H1 (cell line): ENCODE data around the gene RFC1. TPM values are rescaled to one million over a fixed set of nuclear protein-coding genes. Genes with fewer than 3 reads are reported as not detected.

Source experiments
- CTCF ChIA-PET: fragments of 300-600 bp; sonication (Branson Sonifier 250); formaldehyde crosslinking; loops from one replicate; lab custom pipeline; 2021; ENCODE audit not compliant: partially characterized antibody; lab: Charles Lee
- POLR2A ChIA-PET: fragments of 300-600 bp; sonication (Branson Sonifier 250); formaldehyde crosslinking; loops from one replicate; lab custom pipeline; 2021; ENCODE audit warnings: inconsistent platforms; ENCODE audit not compliant: partially characterized antibody; lab: Charles Lee
- DNase-seq, 2 experiments: peaks; one replicate each; pipeline versions ENCODE4 v3.0.0 to v3.0.0-alpha.2; 2010 to 2022; ENCODE audit warnings: low spot score in 2 of 2, low read depth in 1 of 2, mixed read lengths in 1 of 2
- FAIRE-seq: peaks from 2 replicates; lab custom pipeline; 2011; peaks lifted over from hg19 to GRCh38; lab: Jason Lieb, UNC
- H2AFZ ChIP-seq: 2 replicates; pipeline ENCODE4 v1.8.1; 2012; ENCODE audit warnings: low read length, inconsistent platforms
- H2AK5ac ChIP-seq: 2 replicates; pipeline ENCODE4 v1.6.1; 2013; ENCODE audit warnings: low read depth, low read length
- H2BK120ac ChIP-seq: replicated peaks from 2 replicates; pipeline ENCODE3; 2013; ENCODE audit warnings: low read depth, low read length, inconsistent platforms
- H2BK12ac ChIP-seq: 2 replicates; pipeline ENCODE4 v1.6.1; 2013; ENCODE audit warnings: low read depth, low read length
- H2BK15ac ChIP-seq: 2 replicates; pipeline ENCODE4 v1.6.1; 2013; ENCODE audit warnings: low read length
- H2BK20ac ChIP-seq: 2 replicates; pipeline ENCODE4 v1.6.1; 2013; ENCODE audit warnings: low read length
- H2BK5ac ChIP-seq: 2 replicates; pipeline ENCODE4 v1.6.1; 2013; ENCODE audit warnings: low read depth, low read length
- H3K14ac ChIP-seq: 2 replicates; pipeline ENCODE4 v1.6.1; 2013; ENCODE audit warnings: inconsistent platforms; ENCODE audit not compliant: insufficient read length
- H3K18ac ChIP-seq: 2 replicates; pipeline ENCODE4 v1.6.1; 2013; ENCODE audit warnings: low read length; ENCODE audit errors: extremely low read depth
- H3K23ac ChIP-seq: 2 replicates; pipeline ENCODE4 v1.6.1; 2013; ENCODE audit warnings: inconsistent platforms; ENCODE audit not compliant: insufficient read length
- H3K23me2 ChIP-seq: 2 replicates; pipeline ENCODE4 v1.6.1; 2013; ENCODE audit warnings: low read depth, low read length
- H3K27ac ChIP-seq: 2 replicates; pipeline ENCODE4 v1.6.1; 2011; ENCODE audit warnings: low read depth, low read length, inconsistent platforms
- H3K27me3 ChIP-seq, 4 experiments: replicated peaks in 1 of 4; 1 replicate in 1 of 4; 2 replicates in 3 of 4; pipeline versions ENCODE4 v1.6.1 to v1.8.1; 2011 to 2013; ENCODE audit warnings: low read length in 3 of 4, mild to moderate bottlenecking in 3 of 4, inconsistent platforms in 2 of 4, mixed read lengths in 2 of 4, moderate library complexity in 1 of 4; ENCODE audit not compliant: control insufficient read depth in 3 of 4, insufficient read depth in 3 of 4; ENCODE audit errors: extremely low read depth in 1 of 4
- H3K36me3 ChIP-seq, 4 experiments: 2 replicates each; pipeline versions ENCODE4 v1.6.1 to v1.8.1; 2011 to 2013; ENCODE audit warnings: mild to moderate bottlenecking in 4 of 4, low read length in 3 of 4, moderate library complexity in 2 of 4, control low read depth in 1 of 4, inconsistent platforms in 1 of 4; ENCODE audit not compliant: insufficient read depth in 4 of 4, control insufficient read depth in 2 of 4
- H3K4ac ChIP-seq: replicated peaks from 2 replicates; pipeline ENCODE3; 2013; ENCODE audit warnings: low read length, low read depth, mixed read lengths, inconsistent platforms; ENCODE audit not compliant: insufficient read length
- H3K4me1 ChIP-seq, 4 experiments: replicated peaks in 1 of 4; 1 replicate in 1 of 4; 2 replicates in 3 of 4; pipeline versions ENCODE4 v1.6.1 to v1.8.1; 2011 to 2013; ENCODE audit warnings: low read length in 3 of 4, inconsistent platforms in 2 of 4, mixed read lengths in 1 of 4; ENCODE audit not compliant: insufficient read depth in 4 of 4, control insufficient read depth in 3 of 4
- H3K4me2 ChIP-seq, 2 experiments: 2 replicates each; pipeline versions ENCODE4 v1.6.1 to v1.8.1; 2011 to 2013; ENCODE audit warnings: low read depth in 2 of 2, low read length in 2 of 2, control low read depth in 1 of 2, inconsistent platforms in 1 of 2, mild to moderate bottlenecking in 1 of 2; ENCODE audit not compliant: insufficient read depth in 1 of 2
- H3K4me3 ChIP-seq, 4 experiments: fragments of 200-600, 300-600 bp in 1 of 4; sonication (generic), shearing (Covaris generic), sonication (Bioruptor Twin) in 1 of 4; 2 replicates each; pipeline versions ENCODE4 v1.5.1 to v1.8.1; 2011 to 2016; ENCODE audit warnings: low read length in 4 of 4, low read depth in 3 of 4, control low read depth in 2 of 4, inconsistent platforms in 2 of 4, mild to moderate bottlenecking in 2 of 4, mixed read lengths in 1 of 4, moderate library complexity in 1 of 4; ENCODE audit not compliant: insufficient read depth in 2 of 4; ENCODE audit errors: extremely low read depth in 1 of 4
- H3K56ac ChIP-seq: replicated peaks from 2 replicates; pipeline ENCODE3; 2013; ENCODE audit warnings: low read depth, mild to moderate bottlenecking, mixed read lengths, low read length, inconsistent platforms; ENCODE audit not compliant: insufficient read length
- H3K79me1 ChIP-seq: 2 replicates; pipeline ENCODE4 v1.6.1; 2013; ENCODE audit warnings: low read depth, low read length, control low read depth
- H3K79me2 ChIP-seq, 2 experiments: 2 replicates each; pipeline versions ENCODE4 v1.6.1 to v1.8.1; 2012 to 2013; ENCODE audit warnings: low read length in 2 of 2, mild to moderate bottlenecking in 2 of 2, inconsistent platforms in 1 of 2; ENCODE audit not compliant: insufficient read depth in 2 of 2, control insufficient read depth in 1 of 2
- H3K9ac ChIP-seq, 4 experiments: replicated peaks in 1 of 4; 1 replicate in 1 of 4; 2 replicates in 3 of 4; pipeline versions ENCODE4 v1.6.1 to v1.8.1; 2011 to 2013; ENCODE audit warnings: low read depth in 3 of 4, low read length in 3 of 4, control low read depth in 2 of 4, mild to moderate bottlenecking in 2 of 4, moderate library complexity in 2 of 4, inconsistent platforms in 1 of 4; ENCODE audit errors: extremely low read depth in 1 of 4
- H3K9me3 ChIP-seq, 2 experiments: 2 replicates each; pipeline versions ENCODE4 v1.6.1 to v1.8.1; 2012 to 2013; ENCODE audit warnings: mild to moderate bottlenecking in 2 of 2, moderate library complexity in 2 of 2, control low read depth in 1 of 2, inconsistent platforms in 1 of 2, low read depth in 1 of 2, low read length in 1 of 2, mixed read lengths in 1 of 2; ENCODE audit not compliant: insufficient read depth in 2 of 2
- H4K20me1 ChIP-seq, 2 experiments: replicated peaks in 1 of 2; 2 replicates each; pipeline versions ENCODE3 to v1.8.1; 2011 to 2013; ENCODE audit warnings: inconsistent platforms in 2 of 2, low read length in 2 of 2, mild to moderate bottlenecking in 1 of 2; ENCODE audit not compliant: insufficient read depth in 2 of 2, control insufficient read depth in 1 of 2
- H4K5ac ChIP-seq: 2 replicates; pipeline ENCODE4 v1.6.1; 2013; ENCODE audit warnings: low read length, low read depth, mixed read lengths, inconsistent platforms; ENCODE audit not compliant: insufficient read length
- H4K8ac ChIP-seq: 2 replicates; pipeline ENCODE4 v1.8.0; 2013; ENCODE audit warnings: mild to moderate bottlenecking, moderate library complexity, low read length, inconsistent platforms; ENCODE audit not compliant: insufficient read depth; ENCODE audit errors: extremely low read depth
- H4K91ac ChIP-seq: replicated peaks from 2 replicates; pipeline ENCODE3; 2013; ENCODE audit warnings: low read length, mixed read lengths, inconsistent platforms; ENCODE audit not compliant: insufficient read length
- CREB1 ChIP-seq: IDR thresholded peaks from 2 replicates; pipeline ENCODE4 v1.6.1; 2012; ENCODE audit warnings: inconsistent platforms
- SUZ12 ChIP-seq: fragments of 200-600 bp; sonication (generic); IDR thresholded peaks from 2 replicates; pipeline ENCODE4 v1.6.1; 2012; ENCODE audit warnings: mild to moderate bottlenecking, inconsistent platforms, low read length, moderate library complexity, mixed read lengths
- TEAD4 ChIP-seq: IDR thresholded peaks from 2 replicates; pipeline ENCODE4 v1.6.1; 2012; ENCODE audit warnings: low read depth, low read length, inconsistent platforms, mixed read lengths
- ZNF274 ChIP-seq: IDR thresholded peaks from 2 replicates; pipeline ENCODE4 v1.7.0; 2012; ENCODE audit warnings: low read length, borderline replicate concordance; ENCODE audit errors: extremely low read depth
- WGBS, 2 experiments: shearing (Covaris generic) in 1 of 2; methylation state at CpG; one replicate each; pipeline versions ENCODE4 v1.1.6 to v1.1.7; 2013 to 2015; ENCODE audit warnings: low lambda C conversion rate in 2 of 2, mixed read lengths in 2 of 2, inconsistent platforms in 1 of 2, low coverage in 1 of 2, missing lambda C conversion rate in 1 of 2; ENCODE audit not compliant: insufficient replicate concordance in 2 of 2, insufficient coverage in 1 of 2, insufficient read length in 1 of 2; ENCODE audit errors: extremely low coverage in 1 of 2, missing lambda C conversion rate in 1 of 2; 5-methylcytosine and 5-hydroxymethylcytosine counted together
- polyA plus RNA-seq, 7 experiments: library from polyadenylated mRNA; depleted of rRNA in 3 of 7; stranded (reverse) in 5 of 7; unstranded in 2 of 7; fragments of >200 nt in 5 of 7; fragments of 200-250 nt in 2 of 7; gene quantifications; 1 replicate in 5 of 7; 2 replicates in 1 of 7; 4 replicates in 1 of 7; pipeline versions ENCODE4 v1.2.1 to v1.2.3, GENCODE V29; 2011 to 2013; ENCODE audit warnings: missing spikeins in 2 of 7, mixed read lengths in 2 of 7
- total RNA-seq: library from RNA; stranded (reverse); fragmentation: NEBNext Ultra II Directional; extraction: Animal tissue kit (Norgen Biotek cat#: 25700); gene quantifications from 2 replicates; pipeline ENCODE4 v1.2.1, GENCODE V29; 2021

Gene RFC1
- total and polyA plus RNA-seq, 2 of the 8 experiments (the other 6 are each of a cell fraction or from before 2014, with no cell fraction given) = 16.0 to 83.8 TPM

GRCh38 chr4:39330353-39330752 is 35.8 kb downstream of the RFC1 start:
- no peak overlapping the region for H2AFZ ChIP-seq
- H2AK5ac ChIP-seq = no peak overlapping the region
- H4K20me1 ChIP-seq = peaks cover 0 to 5% of the 10 kb centered on the region in 2 experiments
- H2BK12ac ChIP-seq = no peak overlapping the region
- H2BK15ac ChIP-seq = no peak overlapping the region
- H4K5ac ChIP-seq = no peak overlapping the region
- H3K23ac ChIP-seq = no peak overlapping the region
- no peak overlapping the region for H2BK20ac ChIP-seq
- POLR2A ChIA-PET = interaction anchor here (0.7 kb wide), 1 partner anchor 125 kb away, joined by 3 read pairs; no protein-coding TSS in a partner anchor
- H4K91ac ChIP-seq = no peak overlapping the region
- no peak overlapping the region for H3K56ac ChIP-seq
- H3K18ac ChIP-seq = no peak overlapping the region
- H3K4me1 ChIP-seq = no peaks in the 10 kb centered on the region
- no peak for TF ChIP-seq TEAD4
- no peak for TF ChIP-seq ZNF274
- TF ChIP-seq CREB1 = no peak
- no peak for TF ChIP-seq SUZ12
- no peak overlapping the region for H2BK120ac ChIP-seq
- peak; percentile 13 for FAIRE-seq
- peaks cover 4% of the 10 kb centered on the region; the same call in 1 of the 2 replicates for H3K79me1 ChIP-seq
- H4K8ac ChIP-seq = no peak overlapping the region
- no peak overlapping the region for H2BK5ac ChIP-seq
- peaks cover 3 to 63% of the 10 kb centered on the region in 2 experiments; a peak in 3 of 4 replicates for H3K79me2 ChIP-seq
- H3K9ac ChIP-seq = no peak overlapping the region
- H3K14ac ChIP-seq = no peak overlapping the region
- CTCF ChIA-PET = no interaction called here
- no peaks in the 10 kb centered on the region for H3K27me3 ChIP-seq
- H3K27ac ChIP-seq = no peak overlapping the region
- no peaks in the 10 kb centered on the region for H3K23me2 ChIP-seq
- H3K4me2 ChIP-seq = no peak overlapping the region
- no peak for DNase-seq
- no peak overlapping the region for H3K4ac ChIP-seq
- peaks cover 0 to 14% (median 1%) of the 10 kb centered on the region in 4 experiments; a peak in 3 of 8 replicates for H3K36me3 ChIP-seq
- 88% methylated on average over 1 of the region's 1 CpG; no CpG with 5 or more reads in 1 of the 2 experiments for WGBS, 2 experiments
- H3K9me3 ChIP-seq = no peaks in the 10 kb centered on the region
- H3K4me3 ChIP-seq = no peak overlapping the region
